GM18861 (cell line): Measurements from ENCODE around the gene TTC33.
A peak's percentile ranks its signal among the peaks of the same experiment; 100 is the strongest.

Source experiments
- ATAC-seq: cut with Tn5 transposase; IDR thresholded peaks from one replicate; pipeline ENCODE4 v1.9.1; 2021; ENCODE audit not compliant: unreplicated experiment

TTC33 gene

GRCh38 chr5:40524677-40525076, 231.1 kb downstream of the TTC33 start:
- ATAC-seq, result no peak

GRCh38 chr5:40521925-40522324, 233.8 kb downstream of the TTC33 start:
- no peak for ATAC-seq

GRCh38 chr5:40521108-40521785, 234.5 kb downstream of the TTC33 start:
- ATAC-seq, result no peak

- no peak for ATAC-seq
Observed at GRCh38 chr5:40518485-40518917, 237.3 kb downstream of the TTC33 start.

- no peak for ATAC-seq
Observed at GRCh38 chr5:40515476-40515875, 240.3 kb downstream of the TTC33 start.

- no peak for ATAC-seq
Observed at GRCh38 chr5:40514976-40515375, 240.8 kb downstream of the TTC33 start.

GRCh38 chr5:40511801-40512200, 244.0 kb downstream of the TTC33 start:
- no peak for ATAC-seq

GRCh38 chr5:40507095-40507494, 248.7 kb downstream of the TTC33 start:
- ATAC-seq, result no peak

- no peak for ATAC-seq
Observed at GRCh38 chr5:40505031-40505430, 250.7 kb downstream of the TTC33 start.

- ATAC-seq, result no peak
Observed at GRCh38 chr5:40503439-40503838, 252.3 kb downstream of the TTC33 start.

GRCh38 chr5:40502736-40503135, 253.0 kb downstream of the TTC33 start:
- peak; percentile 69 for ATAC-seq

GRCh38 chr5:40501711-40502444, 253.9 kb downstream of the TTC33 start:
- ATAC-seq, result no peak

GRCh38 chr5:40499518-40500273, 256.1 kb downstream of the TTC33 start:
- no peak for ATAC-seq

- ATAC-seq, result no peak
Observed at GRCh38 chr5:40499007-40499406, 256.8 kb downstream of the TTC33 start.

GRCh38 chr5:40497573-40497972, 258.2 kb downstream of the TTC33 start:
- ATAC-seq, result no peak

GRCh38 chr5:40495237-40495635, 260.5 kb downstream of the TTC33 start:
- no peak for ATAC-seq

- ATAC-seq, result no peak
Observed at GRCh38 chr5:40494631-40495236, 261.0 kb downstream of the TTC33 start.

GRCh38 chr5:40492056-40492455, 263.7 kb downstream of the TTC33 start:
- ATAC-seq, result no peak

GRCh38 chr5:40491644-40492043, 264.1 kb downstream of the TTC33 start:
- ATAC-seq, result no peak

GRCh38 chr5:40490464-40491111, 265.2 kb downstream of the TTC33 start:
- ATAC-seq, result peak; percentile 46

- ATAC-seq, result no peak
Observed at GRCh38 chr5:40489421-40489820, 266.3 kb downstream of the TTC33 start.
